Measurements from ENCODE around the gene PLCXD1.

DNA sequence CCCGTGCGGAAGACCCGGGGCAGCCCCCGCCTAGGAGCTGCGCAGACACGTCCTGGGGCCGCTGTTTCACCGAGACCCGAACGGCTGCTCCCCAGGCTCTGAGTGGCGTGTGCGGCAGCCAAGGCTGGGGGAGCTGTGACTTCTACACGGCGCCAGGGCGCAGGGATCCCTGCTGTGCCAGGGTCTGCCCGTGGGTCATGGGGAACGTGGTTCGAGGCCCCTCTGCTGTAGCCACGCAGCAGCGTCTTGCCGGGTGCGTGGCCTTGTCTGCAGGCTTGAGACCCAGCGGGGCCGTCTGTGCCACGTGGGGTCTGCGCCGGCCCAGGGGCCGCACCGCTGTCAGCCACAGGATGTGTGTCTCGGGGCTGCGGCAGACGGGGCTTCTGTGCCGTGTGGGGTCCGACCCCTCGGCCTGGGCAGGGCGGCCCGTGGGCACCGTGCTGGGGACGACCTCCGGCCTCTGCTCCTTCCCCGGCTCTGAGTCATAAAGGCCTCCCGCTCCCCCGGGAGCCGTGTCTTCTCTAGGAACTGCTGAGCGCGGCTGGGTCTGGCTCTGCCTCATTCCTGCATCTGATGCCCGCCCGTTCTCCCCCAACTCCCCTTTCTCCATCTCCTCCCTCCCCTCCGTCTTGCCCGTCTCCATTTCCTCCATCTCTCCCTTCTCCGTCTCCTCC lies 50.1 kb downstream of the PLCXD1 start:
- TF ChIP-seq, protein P1, sequence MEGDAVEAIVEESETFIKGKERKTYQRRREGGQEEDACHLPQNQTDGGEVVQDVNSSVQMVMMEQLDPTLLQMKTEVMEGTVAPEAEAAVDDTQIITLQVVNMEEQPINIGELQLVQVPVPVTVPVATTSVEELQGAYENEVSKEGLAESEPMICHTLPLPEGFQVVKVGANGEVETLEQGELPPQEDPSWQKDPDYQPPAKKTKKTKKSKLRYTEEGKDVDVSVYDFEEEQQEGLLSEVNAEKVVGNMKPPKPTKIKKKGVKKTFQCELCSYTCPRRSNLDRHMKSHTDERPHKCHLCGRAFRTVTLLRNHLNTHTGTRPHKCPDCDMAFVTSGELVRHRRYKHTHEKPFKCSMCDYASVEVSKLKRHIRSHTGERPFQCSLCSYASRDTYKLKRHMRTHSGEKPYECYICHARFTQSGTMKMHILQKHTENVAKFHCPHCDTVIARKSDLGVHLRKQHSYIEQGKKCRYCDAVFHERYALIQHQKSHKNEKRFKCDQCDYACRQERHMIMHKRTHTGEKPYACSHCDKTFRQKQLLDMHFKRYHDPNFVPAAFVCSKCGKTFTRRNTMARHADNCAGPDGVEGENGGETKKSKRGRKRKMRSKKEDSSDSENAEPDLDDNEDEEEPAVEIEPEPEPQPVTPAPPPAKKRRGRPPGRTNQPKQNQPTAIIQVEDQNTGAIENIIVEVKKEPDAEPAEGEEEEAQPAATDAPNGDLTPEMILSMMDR (IDR thresholded peaks at IDR 0.05): no peak
- no peak for TF ChIP-seq POLR2A (IDR thresholded peaks at IDR 0.05)
- no peak for TF ChIP-seq POLR2AphosphoS5 (IDR thresholded peaks at IDR 0.05; ENCODE audit: insufficient read depth in 1 of 2, low read depth in 1 of 2)

Measured in vagina (tissue), 2 donors.